Urinary bladder (tissue), 4 donors: ENCODE results near the gene ZNF215. TPM values are rescaled to one million over a fixed set of nuclear protein-coding genes. Genes with fewer than 3 reads are reported as not detected.
"Not testable (repeated sequence)": the region's sequence is repeated elsewhere in the genome, so short reads cannot be mapped to it uniquely, and the experiment has no call there.

Source experiments
- DNase-seq: peaks from one replicate; pipeline ENCODE4 v3.0.0-alpha.2; 2015; ENCODE audit errors: extremely low spot score
- H3K27ac ChIP-seq: one replicate; pipeline ENCODE4 v1.5.1; 2013; ENCODE audit warnings: low read depth, mild to moderate bottlenecking, moderate library complexity
- H3K36me3 ChIP-seq: one replicate; pipeline ENCODE4 v1.6.1; 2013; ENCODE audit warnings: mild to moderate bottlenecking, moderate library complexity; ENCODE audit not compliant: insufficient read depth
- H3K4me1 ChIP-seq: one replicate; pipeline ENCODE4 v1.6.1; 2013; ENCODE audit warnings: mild to moderate bottlenecking, moderate library complexity; ENCODE audit not compliant: insufficient read depth
- H3K4me3 ChIP-seq: one replicate; pipeline ENCODE4 v1.5.1; 2013; ENCODE audit warnings: low read depth, low read length
- WGBS: extraction: QIAGEN DNeasy Blood & Tissue Kit; methylation state at CpG from one replicate; pipeline ENCODE4 v1.1.7; 2013; 5-methylcytosine and 5-hydroxymethylcytosine counted together
- polyA plus RNA-seq: library from polyadenylated mRNA; stranded (reverse); fragments of 200-250 nt; gene quantifications from one replicate; pipeline ENCODE4 v1.2.3, GENCODE V29; 2013
- total RNA-seq: library from RNA; depleted of rRNA; stranded (reverse); fragments of >200 nt; gene quantifications from one replicate; pipeline ENCODE4 v1.2.3, GENCODE V29; 2014
- donor health status: healthy with polysubstance abuse.
- donor health status: healthy.

Gene ZNF215
- total and polyA plus RNA-seq, 2 donors = 0.47 to 2.0 TPM

- H3K4me3 ChIP-seq, H3K4me1 ChIP-seq, H3K27ac ChIP-seq, DNase-seq, H3K36me3 ChIP-seq: not testable (repeated sequence)
- 69% methylated on average over 4 of the region's 4 CpGs for WGBS
Observed at GRCh38 chr11:6969854-6970253, 43.6 kb downstream of the ZNF215 start.

GRCh38 chr11:6979365-6979764 is 53.1 kb downstream of the ZNF215 start:
- Histone ChIP-seq H3K4me1 (no peaks in the 10 kb centered on the region), H3K4me3 (no peak overlapping the region), H3K36me3 (no peaks in the 10 kb centered on the region), H3K27ac (no peak overlapping the region)
- WGBS = 76% methylated on average over 2 of the region's 2 CpGs
- no peak for DNase-seq

- no peaks in the 10 kb centered on the region for H3K4me1 ChIP-seq
- DNase-seq = no peak
- H3K27ac ChIP-seq = no peak overlapping the region
- H3K4me3 ChIP-seq = no peak overlapping the region
- WGBS = 54% methylated on average over 1 of the region's 1 CpG
- no peaks in the 10 kb centered on the region for H3K36me3 ChIP-seq
Observed at GRCh38 chr11:6986487-6986886, 60.3 kb downstream of the ZNF215 start.

GRCh38 chr11:6988506-6988905 is 62.3 kb downstream of the ZNF215 start:
- no peak overlapping the region for H3K4me3 ChIP-seq
- H3K27ac ChIP-seq = no peak overlapping the region
- no peaks in the 10 kb centered on the region for H3K4me1 ChIP-seq
- no peak for DNase-seq
- no peaks in the 10 kb centered on the region for H3K36me3 ChIP-seq

GRCh38 chr11:6991227-6991626 is 65.0 kb downstream of the ZNF215 start:
- Histone ChIP-seq H3K4me1 (no peaks in the 10 kb centered on the region), H3K36me3 (no peaks in the 10 kb centered on the region), H3K4me3 (no peak overlapping the region), H3K27ac (no peak overlapping the region)
- DNase-seq = no peak
- 70% methylated on average over 6 of the region's 6 CpGs for WGBS

- WGBS = 52% methylated on average over 2 of the region's 2 CpGs
- no peaks in the 10 kb centered on the region for H3K4me1 ChIP-seq
- DNase-seq = no peak
- H3K4me3 ChIP-seq = no peak overlapping the region
- no peaks in the 10 kb centered on the region for H3K36me3 ChIP-seq
- H3K27ac ChIP-seq = no peak overlapping the region
Observed at GRCh38 chr11:6992026-6992425, 65.8 kb downstream of the ZNF215 start.

GRCh38 chr11:6992457-6993417 is 66.5 kb downstream of the ZNF215 start:
- Histone ChIP-seq H3K4me3 (no peak overlapping the region), H3K4me1 (no peaks in the 10 kb centered on the region), H3K36me3 (no peaks in the 10 kb centered on the region), H3K27ac (no peak overlapping the region)
- peak; percentile 40 for DNase-seq
- 17% methylated on average over 11 of the region's 11 CpGs for WGBS

- H3K36me3 ChIP-seq = no peaks in the 10 kb centered on the region
- no peak for DNase-seq
- H3K27ac ChIP-seq = no peak overlapping the region
- no peaks in the 10 kb centered on the region for H3K4me1 ChIP-seq
- no peak overlapping the region for H3K4me3 ChIP-seq
Observed at GRCh38 chr11:6995703-6996102, 69.5 kb downstream of the ZNF215 start.

GRCh38 chr11:7004482-7004881 is 78.3 kb downstream of the ZNF215 start:
- Histone ChIP-seq H3K36me3 (peaks cover 3% of the 10 kb centered on the region), H3K4me1 (no peaks in the 10 kb centered on the region), H3K4me3 (no peak overlapping the region), H3K27ac (no peak overlapping the region)
- WGBS = 25% methylated on average over 3 of the region's 3 CpGs
- no peak for DNase-seq

Other genes with a start within 250 kb of the ZNF215 start
- gene MRPL17, start 243.1 kb upstream of the ZNF215 start, total RNA-seq = 29.9 TPM
- gene MRPL17, start 243.1 kb upstream of the ZNF215 start, polyA plus RNA-seq = 34.3 TPM
- gene OR2AG2, start 154.4 kb upstream of the ZNF215 start, total RNA-seq = 0.26 TPM
- 0.03 TPM for gene OR2AG2, start 154.4 kb upstream of the ZNF215 start, polyA plus RNA-seq
- not detected for gene OR2AG1, start 143.4 kb upstream of the ZNF215 start, total RNA-seq
- gene OR2AG1, start 143.4 kb upstream of the ZNF215 start, polyA plus RNA-seq = not detected
- 0.85 TPM for gene OR6A2, start 126.7 kb upstream of the ZNF215 start, total RNA-seq
- not detected for gene OR6A2, start 126.7 kb upstream of the ZNF215 start, polyA plus RNA-seq
- not detected for gene OR10A5, start 80.7 kb upstream of the ZNF215 start, total RNA-seq
- gene OR10A5, start 80.7 kb upstream of the ZNF215 start, polyA plus RNA-seq = not detected
- not detected for gene OR10A2, start 63.4 kb upstream of the ZNF215 start, total RNA-seq
- not detected for gene OR10A2, start 63.4 kb upstream of the ZNF215 start, polyA plus RNA-seq
- gene OR10A4, start 49.8 kb upstream of the ZNF215 start, total RNA-seq = not detected
- gene OR10A4, start 49.8 kb upstream of the ZNF215 start, polyA plus RNA-seq = not detected
- gene OR2D2, start 33.9 kb upstream of the ZNF215 start, total RNA-seq = 0.53 TPM
- gene OR2D2, start 33.9 kb upstream of the ZNF215 start, polyA plus RNA-seq = not detected
- gene OR2D3, start 5.4 kb upstream of the ZNF215 start, total RNA-seq = not detected
- not detected for gene OR2D3, start 5.4 kb upstream of the ZNF215 start, polyA plus RNA-seq
- 12.5 TPM for gene ZNF214, start 93.9 kb downstream of the ZNF215 start, total RNA-seq
- 2.8 TPM for gene ZNF214, start 93.9 kb downstream of the ZNF215 start, polyA plus RNA-seq
- gene NLRP14, start 94.1 kb downstream of the ZNF215 start, total RNA-seq = 0.42 TPM
- gene NLRP14, start 94.1 kb downstream of the ZNF215 start, polyA plus RNA-seq = 0.01 TPM
- gene RBMXL2, start 162.6 kb downstream of the ZNF215 start, total RNA-seq = not detected
- gene RBMXL2, start 162.6 kb downstream of the ZNF215 start, polyA plus RNA-seq = not detected